SK-N-SH (cell line): ENCODE data around the gene DONSON.

Source experiments
- CHD2 ChIP-seq: fragments of 150-350 bp; IDR thresholded peaks from 2 replicates; pipeline ENCODE4 v1.6.1; 2018; ENCODE audit warnings: low read length; ENCODE audit not compliant: partially characterized antibody
- EP300 ChIP-seq, 2 experiments: IDR thresholded peaks; 2 replicates each; pipeline versions ENCODE4 v1.4.0 to v1.6.1; 2012; ENCODE audit warnings: borderline replicate concordance in 1 of 2, low read depth in 1 of 2, low read length in 1 of 2
- EZH2phosphoT487 ChIP-seq: fragments of 200-600 bp; sonication (generic); IDR thresholded peaks from 2 replicates; pipeline ENCODE4 v1.6.1; 2017; ENCODE audit warnings: low read depth, mixed run types, mild to moderate bottlenecking, antibody characterized with exemption, moderate library complexity, borderline replicate concordance
- MXI1 ChIP-seq: IDR thresholded peaks from 2 replicates; pipeline ENCODE4 v1.6.1; 2012; ENCODE audit warnings: mild to moderate bottlenecking, low read depth, low read length, improper control_type of control experiment
- POLR2AphosphoS5 ChIP-seq: IDR thresholded peaks from 2 replicates; pipeline ENCODE4 v1.6.1; 2012; ENCODE audit warnings: low read depth, low read length
- RAD21 ChIP-seq: IDR thresholded peaks from 2 replicates; pipeline ENCODE4 v1.6.1; 2012; ENCODE audit warnings: mild to moderate bottlenecking, low read length
- SIN3A ChIP-seq: IDR thresholded peaks from 2 replicates; pipeline ENCODE4 v1.6.1; 2012; ENCODE audit warnings: low read depth, mild to moderate bottlenecking, low read length, moderate library complexity, borderline replicate concordance
- SMC3 ChIP-seq: IDR thresholded peaks from 2 replicates; pipeline ENCODE4 v1.6.1; 2012; ENCODE audit warnings: low read depth, low read length, improper control_type of control experiment
- YY1 ChIP-seq: IDR thresholded peaks from 2 replicates; pipeline ENCODE4 v1.4.0; 2012; ENCODE audit warnings: low read depth, mild to moderate bottlenecking
- TF ChIP-seq, protein P1 (sequence below): fragments of 200-600 bp; sonication (generic); IDR thresholded peaks from 2 replicates; pipeline ENCODE4 v1.6.1; 2017; ENCODE audit warnings: antibody characterized with exemption, mild to moderate bottlenecking, moderate library complexity
- TF ChIP-seq, protein P2 (sequence below): IDR thresholded peaks from 2 replicates; pipeline ENCODE4 v1.4.0; 2012; ENCODE audit warnings: low read depth
- TF ChIP-seq, protein P3 (sequence below): IDR thresholded peaks from 2 replicates; pipeline ENCODE4 v1.4.0; 2012; ENCODE audit warnings: low read depth, borderline replicate concordance
- TF ChIP-seq, protein P4 (sequence below): fragments of 150-350 bp; IDR thresholded peaks from 2 replicates; pipeline ENCODE4 v1.6.1; 2017; ENCODE audit warnings: antibody characterized with exemption, low read length, low read depth, borderline replicate concordance

DNA sequence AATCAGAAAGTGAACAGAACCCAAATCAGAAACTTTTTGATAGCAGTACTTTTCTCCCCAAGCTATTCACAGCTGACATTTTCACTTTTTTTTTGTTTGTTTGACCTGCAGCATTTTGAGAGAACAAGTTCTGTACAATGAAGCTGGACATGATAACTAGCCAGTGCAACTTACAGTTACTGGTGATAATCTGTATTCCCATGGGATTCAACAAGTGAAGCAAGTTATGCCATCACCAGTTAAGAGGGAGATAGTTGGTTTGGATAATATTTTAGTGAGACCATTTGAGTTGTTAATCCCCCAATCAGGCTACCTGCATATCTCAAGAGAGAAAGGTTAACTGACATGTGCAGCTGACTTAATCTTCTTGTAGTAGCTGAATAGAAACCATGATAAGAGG is 27.5 kb downstream of the DONSON start:
- TF ChIP-seq CHD2 (no peak), YY1 (no peak), SMC3 (no peak), RAD21 (no peak), EP300 (IDR thresholded peaks at IDR 0.05; ENCODE audit: borderline replicate concordance in 1 of 2, low read depth in 1 of 2, low read length in 1 of 2) (no peak), SIN3A (no peak), POLR2AphosphoS5 (no peak), EZH2phosphoT487 (no peak), MXI1 (no peak)
- TF ChIP-seq, protein P1, sequence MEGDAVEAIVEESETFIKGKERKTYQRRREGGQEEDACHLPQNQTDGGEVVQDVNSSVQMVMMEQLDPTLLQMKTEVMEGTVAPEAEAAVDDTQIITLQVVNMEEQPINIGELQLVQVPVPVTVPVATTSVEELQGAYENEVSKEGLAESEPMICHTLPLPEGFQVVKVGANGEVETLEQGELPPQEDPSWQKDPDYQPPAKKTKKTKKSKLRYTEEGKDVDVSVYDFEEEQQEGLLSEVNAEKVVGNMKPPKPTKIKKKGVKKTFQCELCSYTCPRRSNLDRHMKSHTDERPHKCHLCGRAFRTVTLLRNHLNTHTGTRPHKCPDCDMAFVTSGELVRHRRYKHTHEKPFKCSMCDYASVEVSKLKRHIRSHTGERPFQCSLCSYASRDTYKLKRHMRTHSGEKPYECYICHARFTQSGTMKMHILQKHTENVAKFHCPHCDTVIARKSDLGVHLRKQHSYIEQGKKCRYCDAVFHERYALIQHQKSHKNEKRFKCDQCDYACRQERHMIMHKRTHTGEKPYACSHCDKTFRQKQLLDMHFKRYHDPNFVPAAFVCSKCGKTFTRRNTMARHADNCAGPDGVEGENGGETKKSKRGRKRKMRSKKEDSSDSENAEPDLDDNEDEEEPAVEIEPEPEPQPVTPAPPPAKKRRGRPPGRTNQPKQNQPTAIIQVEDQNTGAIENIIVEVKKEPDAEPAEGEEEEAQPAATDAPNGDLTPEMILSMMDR, result no peak
- TF ChIP-seq, protein P2, sequence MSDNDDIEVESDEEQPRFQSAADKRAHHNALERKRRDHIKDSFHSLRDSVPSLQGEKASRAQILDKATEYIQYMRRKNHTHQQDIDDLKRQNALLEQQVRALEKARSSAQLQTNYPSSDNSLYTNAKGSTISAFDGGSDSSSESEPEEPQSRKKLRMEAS, result no peak
- TF ChIP-seq, protein P3, sequence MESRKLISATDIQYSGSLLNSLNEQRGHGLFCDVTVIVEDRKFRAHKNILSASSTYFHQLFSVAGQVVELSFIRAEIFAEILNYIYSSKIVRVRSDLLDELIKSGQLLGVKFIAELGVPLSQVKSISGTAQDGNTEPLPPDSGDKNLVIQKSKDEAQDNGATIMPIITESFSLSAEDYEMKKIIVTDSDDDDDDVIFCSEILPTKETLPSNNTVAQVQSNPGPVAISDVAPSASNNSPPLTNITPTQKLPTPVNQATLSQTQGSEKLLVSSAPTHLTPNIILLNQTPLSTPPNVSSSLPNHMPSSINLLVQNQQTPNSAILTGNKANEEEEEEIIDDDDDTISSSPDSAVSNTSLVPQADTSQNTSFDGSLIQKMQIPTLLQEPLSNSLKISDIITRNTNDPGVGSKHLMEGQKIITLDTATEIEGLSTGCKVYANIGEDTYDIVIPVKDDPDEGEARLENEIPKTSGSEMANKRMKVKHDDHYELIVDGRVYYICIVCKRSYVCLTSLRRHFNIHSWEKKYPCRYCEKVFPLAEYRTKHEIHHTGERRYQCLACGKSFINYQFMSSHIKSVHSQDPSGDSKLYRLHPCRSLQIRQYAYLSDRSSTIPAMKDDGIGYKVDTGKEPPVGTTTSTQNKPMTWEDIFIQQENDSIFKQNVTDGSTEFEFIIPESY, result no peak
- TF ChIP-seq, protein P4, sequence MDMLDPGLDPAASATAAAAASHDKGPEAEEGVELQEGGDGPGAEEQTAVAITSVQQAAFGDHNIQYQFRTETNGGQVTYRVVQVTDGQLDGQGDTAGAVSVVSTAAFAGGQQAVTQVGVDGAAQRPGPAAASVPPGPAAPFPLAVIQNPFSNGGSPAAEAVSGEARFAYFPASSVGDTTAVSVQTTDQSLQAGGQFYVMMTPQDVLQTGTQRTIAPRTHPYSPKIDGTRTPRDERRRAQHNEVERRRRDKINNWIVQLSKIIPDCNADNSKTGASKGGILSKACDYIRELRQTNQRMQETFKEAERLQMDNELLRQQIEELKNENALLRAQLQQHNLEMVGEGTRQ, result no peak
